Osteoblast (primary cell): ENCODE results near the gene KBTBD13. TPM values are rescaled to one million over a fixed set of nuclear protein-coding genes. Genes with fewer than 3 reads are reported as not detected.
A peak's percentile ranks its signal among the peaks of the same experiment; 100 is the strongest.

Experiments
- DNase-seq: peaks from one replicate; pipeline ENCODE4 v3.0.0; 2011; ENCODE audit warnings: low spot score, mixed read lengths; ENCODE audit not compliant: insufficient read length; ENCODE audit errors: missing footprints
- H2AFZ ChIP-seq: 2 replicates; pipeline ENCODE4 v1.6.0; 2011; ENCODE audit warnings: mild to moderate bottlenecking, low read length
- H3K27ac ChIP-seq: 2 replicates; pipeline ENCODE4 v1.5.1; 2011; ENCODE audit warnings: mild to moderate bottlenecking, low read depth, low read length, moderate library complexity
- H3K27me3 ChIP-seq: 2 replicates; pipeline ENCODE4 v1.6.0; 2012; ENCODE audit warnings: mild to moderate bottlenecking, control low read depth, inconsistent platforms, low read length, moderate library complexity; ENCODE audit not compliant: insufficient read depth
- H3K36me3 ChIP-seq: 2 replicates; pipeline ENCODE4 v1.5.1; 2011; ENCODE audit warnings: mild to moderate bottlenecking, low read length, control low read depth, moderate library complexity; ENCODE audit not compliant: insufficient read depth
- H3K4me1 ChIP-seq: 2 replicates; pipeline ENCODE4 v1.5.1; 2011; ENCODE audit warnings: mild to moderate bottlenecking, low read length, control low read depth, moderate library complexity; ENCODE audit not compliant: insufficient read depth
- H3K4me2 ChIP-seq: 2 replicates; pipeline ENCODE4 v1.6.0; 2011; ENCODE audit warnings: mild to moderate bottlenecking, low read length; ENCODE audit not compliant: insufficient read depth
- H3K4me3 ChIP-seq: fragments of 200-600 bp; sonication (generic); 3 replicates; pipeline ENCODE4 v1.5.1; 2012; ENCODE audit warnings: mild to moderate bottlenecking, low read length, inconsistent platforms; ENCODE audit not compliant: insufficient read depth
- H3K79me2 ChIP-seq: 2 replicates; pipeline ENCODE4 v1.6.0; 2012; ENCODE audit warnings: mild to moderate bottlenecking, low read length, control low read depth, inconsistent platforms; ENCODE audit not compliant: insufficient read depth
- H3K9me3 ChIP-seq: 2 replicates; pipeline ENCODE4 v1.5.1; 2011; ENCODE audit warnings: low read depth, low read length, control low read depth
- H4K20me1 ChIP-seq: 2 replicates; pipeline ENCODE4 v1.6.0; 2012; ENCODE audit warnings: mild to moderate bottlenecking, low read length, control low read depth; ENCODE audit not compliant: insufficient read depth
- total RNA-seq: library from RNA; depleted of rRNA; stranded (reverse); fragments of >200 nt; gene quantifications from 2 replicates; pipeline ENCODE4 v1.2.3, GENCODE V29; 2012
- TF ChIP-seq, protein P1 (sequence below): IDR thresholded peaks from 2 replicates; pipeline ENCODE4 v1.5.1; 2011; ENCODE audit warnings: mild to moderate bottlenecking, low read depth, low read length, moderate library complexity; ENCODE audit errors: extremely low read depth

Gene KBTBD13
- total RNA-seq, 1 donor = not detected

DNA sequence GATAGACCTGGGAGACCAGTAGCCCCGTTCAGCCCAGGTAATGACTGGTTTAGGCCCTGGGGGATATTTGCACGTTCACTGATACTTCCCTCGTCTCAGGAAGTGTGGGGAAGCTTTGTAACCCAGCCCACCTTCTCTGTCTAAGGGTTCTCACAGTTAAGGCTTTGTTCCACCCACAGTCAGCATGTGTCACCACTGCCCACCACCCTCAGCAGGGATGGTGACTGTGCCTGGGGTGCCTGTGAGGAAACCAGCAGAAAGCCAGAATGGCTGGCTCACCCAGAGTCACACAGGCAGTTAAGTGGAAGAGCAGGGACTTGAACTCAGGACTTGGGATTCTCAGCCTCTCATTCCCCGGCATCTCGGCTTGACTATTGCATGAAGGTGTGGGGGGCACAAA, 5.2 kb downstream of the KBTBD13 start:
- Histone ChIP-seq H3K79me2 (no peaks in the 10 kb centered on the region), H3K27ac (no peak overlapping the region), H3K4me2 (no peak overlapping the region), H2AFZ (no peak overlapping the region), H3K9me3 (no peaks in the 10 kb centered on the region), H3K36me3 (no peaks in the 10 kb centered on the region), H3K4me3 (no peak overlapping the region), H3K27me3 (peaks cover 38% of the 10 kb centered on the region), H3K4me1 (no peaks in the 10 kb centered on the region), H4K20me1 (no peaks in the 10 kb centered on the region)
- no peak for DNase-seq
- TF ChIP-seq, protein P1, sequence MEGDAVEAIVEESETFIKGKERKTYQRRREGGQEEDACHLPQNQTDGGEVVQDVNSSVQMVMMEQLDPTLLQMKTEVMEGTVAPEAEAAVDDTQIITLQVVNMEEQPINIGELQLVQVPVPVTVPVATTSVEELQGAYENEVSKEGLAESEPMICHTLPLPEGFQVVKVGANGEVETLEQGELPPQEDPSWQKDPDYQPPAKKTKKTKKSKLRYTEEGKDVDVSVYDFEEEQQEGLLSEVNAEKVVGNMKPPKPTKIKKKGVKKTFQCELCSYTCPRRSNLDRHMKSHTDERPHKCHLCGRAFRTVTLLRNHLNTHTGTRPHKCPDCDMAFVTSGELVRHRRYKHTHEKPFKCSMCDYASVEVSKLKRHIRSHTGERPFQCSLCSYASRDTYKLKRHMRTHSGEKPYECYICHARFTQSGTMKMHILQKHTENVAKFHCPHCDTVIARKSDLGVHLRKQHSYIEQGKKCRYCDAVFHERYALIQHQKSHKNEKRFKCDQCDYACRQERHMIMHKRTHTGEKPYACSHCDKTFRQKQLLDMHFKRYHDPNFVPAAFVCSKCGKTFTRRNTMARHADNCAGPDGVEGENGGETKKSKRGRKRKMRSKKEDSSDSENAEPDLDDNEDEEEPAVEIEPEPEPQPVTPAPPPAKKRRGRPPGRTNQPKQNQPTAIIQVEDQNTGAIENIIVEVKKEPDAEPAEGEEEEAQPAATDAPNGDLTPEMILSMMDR = no peak

GRCh38 chr15:65082303-65082953, 5.9 kb downstream of the KBTBD13 start:
- Histone ChIP-seq H3K4me3 (no peak overlapping the region), H2AFZ (no peak overlapping the region), H3K4me2 (no peak overlapping the region), H3K36me3 (no peaks in the 10 kb centered on the region), H3K27me3 (peaks cover 38% of the 10 kb centered on the region), H3K79me2 (no peaks in the 10 kb centered on the region), H3K9me3 (no peaks in the 10 kb centered on the region), H4K20me1 (no peaks in the 10 kb centered on the region), H3K4me1 (no peaks in the 10 kb centered on the region), H3K27ac (no peak overlapping the region)
- DNase-seq = no peak
- TF ChIP-seq, protein P1 = no peak

DNA sequence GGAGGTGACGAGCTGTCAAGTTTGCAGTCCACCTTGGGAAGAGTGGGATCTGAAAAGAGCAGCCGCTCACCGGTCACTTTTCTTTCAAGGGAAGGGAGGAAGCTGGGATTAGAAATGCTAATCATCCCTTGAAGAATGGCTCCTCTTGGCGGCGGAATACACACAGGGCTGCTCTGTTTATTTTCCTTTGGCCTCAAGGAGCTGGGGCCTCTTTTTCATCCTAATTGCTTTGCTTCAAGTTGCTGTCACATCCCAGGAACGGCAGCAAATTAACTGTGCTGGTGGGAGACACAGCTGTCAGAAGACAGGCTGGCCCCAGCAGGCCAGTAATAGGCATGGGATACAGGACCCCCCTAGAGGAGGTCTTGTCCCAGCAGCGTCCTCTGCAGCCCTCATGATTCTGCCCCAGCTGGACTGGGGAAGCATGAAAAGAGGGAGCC, 6.7 kb downstream of the KBTBD13 start:
- H3K27me3 ChIP-seq = peaks cover 38% of the 10 kb centered on the region
- H3K4me2 ChIP-seq = no peak overlapping the region
- no peak overlapping the region for H2AFZ ChIP-seq
- H3K9me3 ChIP-seq = no peaks in the 10 kb centered on the region
- H3K4me1 ChIP-seq = no peaks in the 10 kb centered on the region
- TF ChIP-seq, protein P1 = peak; percentile 47
- no peaks in the 10 kb centered on the region for H3K79me2 ChIP-seq
- no peak overlapping the region for H3K27ac ChIP-seq
- DNase-seq = peak; percentile 83
- no peaks in the 10 kb centered on the region for H3K36me3 ChIP-seq
- H4K20me1 ChIP-seq = no peaks in the 10 kb centered on the region
- H3K4me3 ChIP-seq = no peak overlapping the region

GRCh38 chr15:65084500-65085206, 8.1 kb downstream of the KBTBD13 start:
- Histone ChIP-seq H3K79me2 (no peaks in the 10 kb centered on the region), H3K36me3 (no peaks in the 10 kb centered on the region), H3K4me3 (no peak overlapping the region), H3K4me2 (no peak overlapping the region), H2AFZ (no peak overlapping the region), H3K9me3 (no peaks in the 10 kb centered on the region), H3K4me1 (no peaks in the 10 kb centered on the region), H3K27me3 (peaks cover 38% of the 10 kb centered on the region), H3K27ac (no peak overlapping the region), H4K20me1 (no peaks in the 10 kb centered on the region)
- TF ChIP-seq, protein P1 = no peak
- DNase-seq = peak; percentile 62
